ENCODE data around the gene HSCB. TPM values are rescaled to one million over a fixed set of nuclear protein-coding genes. Genes with fewer than 3 reads are reported as not detected.
"Not testable (repeated sequence)": the region's sequence is repeated elsewhere in the genome, so short reads cannot be mapped to it uniquely, and the experiment has no call there.

HSCB gene
- 24.1 TPM for polyA plus RNA-seq

GRCh38 chr22:28741785-28742561 is at the start of gene HSCB, which contains the start of gene CHEK2:
Gene HSCB (plus strand): TSS chr22:28742039. CDS start chr22:28742096, 57 bp downstream.
Gene CHEK2 (minus strand): TSS chr22:28741820. CDS start chr22:28734721, 7,099 bp downstream.
- Mint-ChIP-seq H3K27me3 (no peaks in the 10 kb centered on the region), H3K9me3 (no peaks in the 10 kb centered on the region), H3K36me3 (peaks cover 4% of the 10 kb centered on the region), H3K4me1 (peaks cover 4 to 16% (median 12%) of the 10 kb centered on the region in 3 donors), H3K4me3 (peak within 1 kb of the TSS; percentile 95 to 99 (median 96)), H3K27ac (peak within 1 kb of the TSS; percentile 85 to 98 (median 93))

DNA sequence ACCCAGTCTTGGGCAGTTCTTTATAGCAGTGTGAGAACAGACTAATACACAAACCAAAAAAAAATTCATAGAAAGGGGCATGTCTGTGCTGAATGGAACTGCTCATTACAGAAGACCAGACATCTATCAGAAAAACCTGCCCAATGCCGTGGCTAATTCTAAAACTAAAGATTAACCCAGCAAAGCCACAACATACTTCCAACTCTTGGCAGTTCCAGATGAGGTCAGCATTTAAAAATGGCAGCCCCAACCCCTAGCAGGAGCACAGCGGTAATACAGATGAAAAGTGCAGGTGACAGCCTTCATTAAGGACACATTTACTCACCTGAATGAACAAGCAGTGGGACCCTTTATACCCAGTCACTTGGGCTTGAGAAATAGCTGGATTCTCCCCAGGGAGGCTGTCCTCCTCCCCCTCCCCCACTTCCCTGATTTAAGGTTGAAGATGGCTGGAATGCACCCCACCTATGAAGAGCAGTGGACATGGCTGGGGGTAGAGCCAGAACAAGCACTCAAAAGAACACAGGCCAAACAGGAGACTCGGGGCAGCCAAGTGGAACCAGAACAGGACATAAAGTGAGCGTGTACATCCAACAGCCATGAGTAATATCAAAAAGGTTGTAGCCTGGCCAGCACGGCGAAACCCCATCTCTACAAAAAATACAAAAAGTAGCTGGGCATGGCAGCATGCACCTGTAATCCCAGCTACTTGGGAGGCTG is 48.6 kb upstream of the HSCB start:
- H3K27ac Mint-ChIP-seq, H3K4me3 Mint-ChIP-seq, H3K4me1 Mint-ChIP-seq, H3K9me3 Mint-ChIP-seq, H3K27me3 Mint-ChIP-seq: not testable (repeated sequence)
- H3K36me3 Mint-ChIP-seq: peaks cover 11% of the 10 kb centered on the region

- H3K27me3 Mint-ChIP-seq: no peaks in the 10 kb centered on the region
- H3K36me3 Mint-ChIP-seq: peaks cover 2% of the 10 kb centered on the region
- peak overlapping the region in 1 of 4 donors; percentile 18 for H3K4me3 Mint-ChIP-seq
- no peaks in the 10 kb centered on the region for H3K9me3 Mint-ChIP-seq
- H3K27ac Mint-ChIP-seq: no peak overlapping the region
- peaks cover 14 to 17% (median 16%) of the 10 kb centered on the region in 3 donors for H3K4me1 Mint-ChIP-seq
Measured at GRCh38 chr22:28702891-28703290, 38.9 kb upstream of the HSCB start.

GRCh38 chr22:28703436-28703835 is 38.4 kb upstream of the HSCB start:
- Mint-ChIP-seq H3K27me3 (no peaks in the 10 kb centered on the region), H3K9me3 (no peaks in the 10 kb centered on the region), H3K4me1 (peaks cover 14 to 17% (median 16%) of the 10 kb centered on the region in 3 donors), H3K27ac (no peak overlapping the region), H3K4me3 (peak overlapping the region in 1 of 4 donors; percentile 18), H3K36me3 (peaks cover 2% of the 10 kb centered on the region)

- Mint-ChIP-seq H3K9me3 (no peaks in the 10 kb centered on the region), H3K4me3 (peak overlapping the region; percentile 1 to 93 (median 53)), H3K36me3 (peaks cover 2% of the 10 kb centered on the region), H3K4me1 (peaks cover 14 to 17% (median 16%) of the 10 kb centered on the region in 3 donors), H3K27ac (peak overlapping the region in 2 of 3 donors; percentile 2 to 63), H3K27me3 (no peaks in the 10 kb centered on the region)
Measured at GRCh38 chr22:28706845-28707244, 35.0 kb upstream of the HSCB start.

DNA sequence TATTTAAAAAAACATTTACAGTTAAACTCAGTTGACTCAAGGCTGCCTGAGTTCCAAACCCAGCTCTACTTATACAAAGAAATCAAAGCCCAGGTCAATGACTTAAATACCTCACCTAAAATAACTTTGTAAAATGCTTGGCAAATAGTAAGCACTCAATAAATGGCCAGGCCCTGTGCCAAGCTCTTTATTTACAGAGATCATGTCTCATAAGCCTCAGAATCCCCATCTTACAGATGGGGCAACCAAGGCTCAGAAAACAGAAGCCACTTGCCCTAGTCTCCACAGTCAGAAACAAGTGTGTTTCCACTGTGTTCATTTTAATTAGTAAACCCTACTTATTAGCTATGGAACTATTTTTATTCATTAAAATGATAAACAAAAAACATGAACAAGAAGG is 31.7 kb upstream of the HSCB start:
- no peaks in the 10 kb centered on the region for H3K27me3 Mint-ChIP-seq
- peaks cover 7% of the 10 kb centered on the region for H3K36me3 Mint-ChIP-seq
- no peak overlapping the region for H3K27ac Mint-ChIP-seq
- no peaks in the 10 kb centered on the region for H3K9me3 Mint-ChIP-seq
- H3K4me3 Mint-ChIP-seq: no peak overlapping the region
- H3K4me1 Mint-ChIP-seq: peaks cover 12 to 13% (median 12%) of the 10 kb centered on the region in 3 donors

GRCh38 chr22:28710576-28711191 is 31.2 kb upstream of the HSCB start:
- peaks cover 7% of the 10 kb centered on the region for H3K36me3 Mint-ChIP-seq
- peaks cover 12 to 13% (median 12%) of the 10 kb centered on the region in 3 donors for H3K4me1 Mint-ChIP-seq
- no peaks in the 10 kb centered on the region for H3K9me3 Mint-ChIP-seq
- H3K27ac Mint-ChIP-seq: no peak overlapping the region
- no peaks in the 10 kb centered on the region for H3K27me3 Mint-ChIP-seq
- no peak overlapping the region for H3K4me3 Mint-ChIP-seq

- H3K27ac Mint-ChIP-seq: no peak overlapping the region
- H3K4me1 Mint-ChIP-seq: peaks cover 9 to 10% (median 10%) of the 10 kb centered on the region in 3 donors
- H3K9me3 Mint-ChIP-seq: no peaks in the 10 kb centered on the region
- H3K4me3 Mint-ChIP-seq: no peak overlapping the region
- peaks cover 7% of the 10 kb centered on the region for H3K36me3 Mint-ChIP-seq
- H3K27me3 Mint-ChIP-seq: no peaks in the 10 kb centered on the region
Measured at GRCh38 chr22:28711341-28711740, 30.5 kb upstream of the HSCB start.

DNA sequence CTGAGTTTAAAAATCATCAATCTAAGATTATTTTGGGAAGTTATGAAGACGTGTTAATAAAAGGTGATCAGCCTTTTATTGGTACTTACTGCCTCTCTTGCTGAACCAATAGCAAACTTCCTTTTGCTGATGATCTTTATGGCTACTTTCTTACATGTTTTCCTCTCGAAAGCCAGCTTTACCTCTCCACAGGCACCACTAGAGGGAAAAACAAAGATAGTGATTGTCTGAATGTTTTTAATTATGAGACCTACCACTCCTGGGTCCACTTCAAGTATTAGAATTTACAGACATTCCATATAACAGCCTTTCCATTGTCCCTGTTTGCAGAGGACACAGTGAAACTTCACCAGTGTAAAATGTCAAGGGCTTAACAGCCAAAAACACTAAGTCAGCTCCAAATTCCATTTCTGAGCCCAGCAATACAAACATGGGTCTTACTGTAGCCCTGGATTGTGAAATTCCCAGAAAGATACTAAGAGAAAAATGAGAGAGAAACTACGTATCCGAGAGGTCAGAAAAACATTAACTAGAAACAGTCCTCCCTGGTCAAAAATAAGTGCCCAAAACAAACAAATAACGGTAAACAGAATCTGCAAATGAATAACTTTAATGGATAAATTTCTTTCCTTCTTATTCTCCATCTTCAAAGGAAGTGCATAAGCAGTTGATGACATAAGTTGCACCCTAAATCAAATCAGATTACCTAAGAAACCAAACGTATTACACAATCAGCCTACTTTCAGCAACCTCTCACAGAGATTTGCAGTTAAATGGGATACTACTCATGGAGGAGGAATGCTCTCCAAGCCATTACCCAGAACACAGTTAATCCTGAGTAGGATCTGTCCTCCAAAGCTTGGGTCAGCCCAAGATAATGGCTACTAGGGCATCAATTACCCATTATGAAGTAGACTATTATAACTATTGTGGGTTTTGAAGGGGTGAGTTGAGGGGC is 29.7 kb upstream of the HSCB start:
- no peaks in the 10 kb centered on the region for H3K9me3 Mint-ChIP-seq
- H3K36me3 Mint-ChIP-seq: peaks cover 7% of the 10 kb centered on the region
- peaks cover 4 to 5% (median 5%) of the 10 kb centered on the region in 3 donors for H3K4me1 Mint-ChIP-seq
- H3K4me3 Mint-ChIP-seq: no peak overlapping the region
- no peak overlapping the region for H3K27ac Mint-ChIP-seq
- no peaks in the 10 kb centered on the region for H3K27me3 Mint-ChIP-seq

- Mint-ChIP-seq H3K27me3 (no peaks in the 10 kb centered on the region), H3K27ac (no peak overlapping the region), H3K36me3 (peaks cover 7% of the 10 kb centered on the region), H3K4me1 (no peaks in the 10 kb centered on the region), H3K9me3 (no peaks in the 10 kb centered on the region), H3K4me3 (no peak overlapping the region)
Measured at GRCh38 chr22:28714043-28714628, 27.7 kb upstream of the HSCB start.

DNA sequence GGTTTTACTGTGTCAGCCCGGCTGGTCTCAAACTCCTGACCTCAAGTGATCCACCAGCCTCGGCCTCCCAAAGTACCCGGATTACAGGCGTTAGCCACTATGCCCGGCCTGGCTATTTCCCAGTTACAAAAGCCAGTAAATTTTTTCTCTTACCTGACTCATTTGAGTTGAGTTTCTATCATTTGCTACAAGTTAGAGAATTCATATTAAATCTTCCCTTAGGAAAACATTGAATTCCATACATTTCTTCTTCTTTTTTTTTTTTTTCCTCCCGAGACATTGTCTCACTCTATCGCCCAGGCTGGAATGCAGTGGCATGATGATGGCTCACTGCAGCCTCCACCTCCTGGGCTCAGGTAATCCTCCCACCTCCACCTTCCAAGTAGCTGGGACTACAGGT is 26.2 kb upstream of the HSCB start:
- H3K9me3 Mint-ChIP-seq: no peaks in the 10 kb centered on the region
- peaks cover 7% of the 10 kb centered on the region for H3K36me3 Mint-ChIP-seq
- no peaks in the 10 kb centered on the region for H3K27me3 Mint-ChIP-seq
- no peak overlapping the region for H3K27ac Mint-ChIP-seq
- no peaks in the 10 kb centered on the region for H3K4me1 Mint-ChIP-seq
- peak overlapping the region in 1 of 4 donors; percentile 44 for H3K4me3 Mint-ChIP-seq

DNA sequence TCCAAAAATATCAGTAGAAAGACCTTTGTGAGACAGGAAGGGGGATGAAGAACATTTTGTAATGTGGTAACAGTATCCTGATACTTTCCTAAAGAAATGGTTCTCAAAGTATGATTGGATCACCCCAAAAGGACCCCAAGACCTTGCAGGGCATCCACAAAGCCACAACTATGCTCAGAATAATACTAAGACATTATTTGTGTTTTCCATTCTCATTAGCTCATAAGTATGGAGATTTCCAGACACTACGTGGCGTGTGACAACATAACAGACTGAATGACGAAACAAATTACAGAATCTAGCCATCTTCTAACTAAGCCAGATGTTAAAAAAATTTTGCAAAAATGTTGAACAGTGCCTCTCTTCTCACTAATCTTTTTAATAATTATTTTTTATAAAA is 25.2 kb upstream of the HSCB start:
- Mint-ChIP-seq H3K9me3 (no peaks in the 10 kb centered on the region), H3K4me1 (no peaks in the 10 kb centered on the region), H3K4me3 (no peak overlapping the region), H3K27me3 (no peaks in the 10 kb centered on the region), H3K36me3 (peaks cover 7% of the 10 kb centered on the region), H3K27ac (no peak overlapping the region)

DNA sequence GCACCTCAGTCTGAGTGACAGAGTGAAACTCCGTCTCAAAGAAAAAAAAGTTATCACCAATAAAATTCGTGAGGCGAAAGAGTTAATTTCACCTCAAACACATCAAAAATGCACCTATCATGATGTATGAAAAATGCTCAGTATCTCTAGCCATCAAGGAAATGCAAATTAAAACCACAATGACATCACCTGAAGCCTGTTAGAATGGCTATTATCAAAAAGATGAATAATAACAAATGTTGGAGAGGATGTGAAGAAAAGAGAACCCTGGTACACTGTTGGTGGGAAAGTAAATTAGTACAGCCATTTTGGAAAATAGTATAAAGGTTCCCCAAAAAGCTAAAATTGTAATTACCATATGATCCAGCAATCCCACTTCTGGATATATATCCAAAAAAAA is 23.8 kb upstream of the HSCB start:
- H3K36me3 Mint-ChIP-seq: peaks cover 2% of the 10 kb centered on the region
- H3K9me3 Mint-ChIP-seq: no peaks in the 10 kb centered on the region
- no peak overlapping the region for H3K27ac Mint-ChIP-seq
- no peak overlapping the region for H3K4me3 Mint-ChIP-seq
- no peaks in the 10 kb centered on the region for H3K27me3 Mint-ChIP-seq
- H3K4me1 Mint-ChIP-seq: no peaks in the 10 kb centered on the region

DNA sequence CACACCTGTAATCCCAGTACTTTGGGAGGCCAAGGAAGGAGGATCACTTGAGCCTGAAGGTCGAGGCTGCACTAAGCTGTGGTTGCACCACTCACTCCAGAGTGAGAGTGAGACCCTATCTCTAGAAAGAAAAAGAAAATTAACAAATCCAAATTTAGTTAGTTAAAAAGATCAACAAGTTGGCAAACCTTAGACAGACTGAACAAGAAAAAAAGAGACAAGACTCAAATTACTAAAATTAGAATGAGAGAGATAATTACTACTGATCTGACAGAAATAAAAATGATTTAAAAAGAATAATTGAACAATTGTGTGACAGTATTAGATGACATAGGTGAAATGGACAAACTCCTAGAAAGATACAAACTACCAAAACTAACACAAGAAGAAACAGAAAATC is 13.8 kb upstream of the HSCB start:
- H3K9me3 Mint-ChIP-seq: no peaks in the 10 kb centered on the region
- H3K36me3 Mint-ChIP-seq: peaks cover 26% of the 10 kb centered on the region
- H3K27ac Mint-ChIP-seq: no peak overlapping the region
- H3K27me3 Mint-ChIP-seq: no peaks in the 10 kb centered on the region
- H3K4me3 Mint-ChIP-seq: no peak overlapping the region
- peaks cover 5 to 11% (median 7%) of the 10 kb centered on the region in 3 donors for H3K4me1 Mint-ChIP-seq
